NCI-H510A (cell line): Measurements from ENCODE around the gene TBC1D4.

Experiments
- DNase-seq: peaks from one replicate; lab custom pipeline; 2025; lab: John Stamatoyannopoulos, UW

Gene TBC1D4

GRCh38 chr13:75482070-75482819 is at the start of gene TBC1D4:
TBC1D4 (minus strand) TSS chr13:75482169; CDS start chr13:75481767, 402 bp downstream.
- DNase-seq, result peak; percentile 26

- no peak for DNase-seq
Measured at GRCh38 chr13:75530549-75530961, 48.6 kb upstream of the TBC1D4 start.

GRCh38 chr13:75521956-75522355 is 40.0 kb upstream of the TBC1D4 start:
- no peak for DNase-seq

- no peak for DNase-seq
Measured at GRCh38 chr13:75518439-75519088, 36.6 kb upstream of the TBC1D4 start.

- DNase-seq, result no peak
Measured at GRCh38 chr13:75514080-75514995, 32.4 kb upstream of the TBC1D4 start.

- no peak for DNase-seq
Measured at GRCh38 chr13:75513271-75513670, 31.3 kb upstream of the TBC1D4 start.

GRCh38 chr13:75512253-75512652 is 30.3 kb upstream of the TBC1D4 start:
- no peak for DNase-seq

- no peak for DNase-seq
Measured at GRCh38 chr13:75511051-75511625, 29.2 kb upstream of the TBC1D4 start.

- DNase-seq, result no peak
Measured at GRCh38 chr13:75508002-75508548, 26.1 kb upstream of the TBC1D4 start.

GRCh38 chr13:75507027-75508001 is 25.3 kb upstream of the TBC1D4 start:
- no peak for DNase-seq

- no peak for DNase-seq
Measured at GRCh38 chr13:75506018-75506417, 24.0 kb upstream of the TBC1D4 start.

GRCh38 chr13:75505327-75505726 is 23.4 kb upstream of the TBC1D4 start:
- DNase-seq, result no peak

GRCh38 chr13:75495938-75496337 is 14.0 kb upstream of the TBC1D4 start:
- DNase-seq, result no peak

- DNase-seq, result no peak
Measured at GRCh38 chr13:75494491-75494890, 12.5 kb upstream of the TBC1D4 start.

- DNase-seq, result no peak
Measured at GRCh38 chr13:75493156-75493555, 11.2 kb upstream of the TBC1D4 start.

- DNase-seq, result no peak
Measured at GRCh38 chr13:75492389-75492788, 10.4 kb upstream of the TBC1D4 start.

GRCh38 chr13:75491376-75491775 is 9.4 kb upstream of the TBC1D4 start:
- no peak for DNase-seq

- DNase-seq, result no peak
Measured at GRCh38 chr13:75489502-75490263, 7.7 kb upstream of the TBC1D4 start.

GRCh38 chr13:75486146-75487062 is 4.4 kb upstream of the TBC1D4 start:
- DNase-seq, result no peak
